Tibial artery (tissue), 4 donors: ENCODE data around the gene ATXN10.

Experiments
- DNase-seq, 2 donors: peaks; one replicate each; pipeline ENCODE4 v3.0.0-alpha.2; 2019
- H3K27ac ChIP-seq, 2 donors: fragments of 200-600 bp; sonication (generic) in 1 of 2; 1 replicate in 1 of 2; 2 replicates in 1 of 2; pipeline ENCODE4 v1.5.1; 2018 to 2019; ENCODE audit warnings: mild to moderate bottlenecking in 1 of 2
- H3K27me3 ChIP-seq, 2 donors: fragments of 200-600 bp; sonication (generic) in 1 of 2; one replicate each; pipeline versions ENCODE4 v1.5.1 to v1.6.0; 2016 to 2019
- H3K36me3 ChIP-seq, 3 donors: fragments of 200-600 bp; sonication (generic) in 2 of 3; one replicate each; pipeline ENCODE4 v1.5.1; 2016 to 2019; ENCODE audit warnings: mild to moderate bottlenecking in 2 of 3
- H3K4me1 ChIP-seq, 4 donors: fragments of 200-600 bp; sonication (generic) in 2 of 4; 1 replicate in 3 of 4; 2 replicates in 1 of 4; pipeline ENCODE4 v1.5.1; 2016 to 2019
- H3K4me3 ChIP-seq, 2 donors: fragments of 200-600 bp; sonication (generic) in 1 of 2; 1 replicate in 1 of 2; 2 replicates in 1 of 2; pipeline ENCODE4 v1.5.1; 2018 to 2019; ENCODE audit warnings: mild to moderate bottlenecking in 2 of 2
- H3K9me3 ChIP-seq, 3 donors: fragments of 200-600 bp; sonication (generic) in 1 of 3; one replicate each; pipeline ENCODE4 v1.5.1; 2016 to 2019
- CTCF ChIP-seq, 2 experiments: fragments of 200-600 bp in 1 of 2; fragments of 450-650 bp in 1 of 2; IDR thresholded peaks; one replicate each; pipeline ENCODE4 v1.5.1; 2017 to 2019; ENCODE audit warnings: antibody characterized with exemption in 2 of 2, mild to moderate bottlenecking in 1 of 2, moderate library complexity in 1 of 2
- intact Hi-C: fragments of 100-400 bp; cut with DNase I; formaldehyde crosslinking; loops from one replicate; pipeline ENCODE4 v1.15.0; 2023; ENCODE audit warnings: low total_unique reads

Gene ATXN10

GRCh38 chr22:45814198-45814597 is 142.6 kb downstream of the ATXN10 start:
- Histone ChIP-seq H3K27me3 (no peaks in the 10 kb centered on the region), H3K4me3 (no peak overlapping the region), H3K4me1 (no peaks in the 10 kb centered on the region), H3K27ac (no peak overlapping the region), H3K36me3 (peaks cover 19 to 45% (median 37%) of the 10 kb centered on the region in 3 donors), H3K9me3 (no peaks in the 10 kb centered on the region)
- no peak for DNase-seq
- TF ChIP-seq CTCF (IDR thresholded peaks at IDR 0.05), result no peak
- intact Hi-C loops, result no loop called here

- Histone ChIP-seq H3K4me1 (no peaks in the 10 kb centered on the region), H3K4me3 (no peak overlapping the region), H3K27me3 (no peaks in the 10 kb centered on the region), H3K9me3 (no peaks in the 10 kb centered on the region), H3K27ac (no peak overlapping the region), H3K36me3 (peaks cover 13 to 52% (median 35%) of the 10 kb centered on the region in 3 donors)
- no peak for TF ChIP-seq CTCF (IDR thresholded peaks at IDR 0.05)
- DNase-seq, result no peak
- intact Hi-C loops, result no loop called here
These were observed 145.1 kb downstream of the ATXN10 start for GRCh38 chr22:45816776-45817175.

- H3K9me3 ChIP-seq, result no peaks in the 10 kb centered on the region
- no peaks in the 10 kb centered on the region for H3K4me1 ChIP-seq
- H3K27me3 ChIP-seq, result no peaks in the 10 kb centered on the region
- TF ChIP-seq CTCF (IDR thresholded peaks at IDR 0.05), result no peak
- intact Hi-C loops, result no loop called here
- no peak overlapping the region for H3K27ac ChIP-seq
- H3K4me3 ChIP-seq, result no peak overlapping the region
- no peak for DNase-seq
- H3K36me3 ChIP-seq, result peaks cover 8 to 43% (median 31%) of the 10 kb centered on the region in 3 donors
These were observed 146.2 kb downstream of the ATXN10 start for GRCh38 chr22:45817745-45818423.

GRCh38 chr22:45818424-45819085 is 146.9 kb downstream of the ATXN10 start:
- Histone ChIP-seq H3K4me1 (no peaks in the 10 kb centered on the region), H3K27me3 (no peaks in the 10 kb centered on the region), H3K27ac (no peak overlapping the region), H3K9me3 (no peaks in the 10 kb centered on the region), H3K4me3 (no peak overlapping the region), H3K36me3 (peaks cover 8 to 43% (median 30%) of the 10 kb centered on the region in 3 donors)
- intact Hi-C loops, result no loop called here
- TF ChIP-seq CTCF (IDR thresholded peaks at IDR 0.05), result no peak
- DNase-seq, result no peak

GRCh38 chr22:45819305-45819704 is 147.7 kb downstream of the ATXN10 start:
- no peak overlapping the region for H3K27ac ChIP-seq
- TF ChIP-seq CTCF (IDR thresholded peaks at IDR 0.05), result no peak

More at GRCh38 chr22:45819305-45819704, 147.7 kb downstream of the ATXN10 start:
- Histone ChIP-seq H3K27me3 (no peaks in the 10 kb centered on the region), H3K4me3 (no peak overlapping the region), H3K36me3 (peaks cover 8 to 40% (median 30%) of the 10 kb centered on the region in 3 donors), H3K4me1 (no peaks in the 10 kb centered on the region), H3K9me3 (no peaks in the 10 kb centered on the region)
- intact Hi-C loops, result no loop called here
- DNase-seq, result no peak
